DND-41 (cell line): ENCODE data around the gene RFNG.

ENCODE experiments used
- ATAC-seq: fragments of 200-7000 bp; cut with Tn5 transposase; 3 replicates; pipeline ENCODE4 v1.9.1; 2021; ENCODE audit warnings: low read depth; ENCODE audit not compliant: insufficient read depth
- DNase-seq: peaks from one replicate; pipeline ENCODE4 v3.0.0-alpha.2; 2020
- H2AFZ ChIP-seq: 2 replicates; pipeline ENCODE4 v1.6.0; 2012; ENCODE audit warnings: low read depth, low read length
- H3K27ac ChIP-seq: 2 replicates; pipeline ENCODE4 v1.5.1; 2012; ENCODE audit warnings: low read length, inconsistent platforms
- H3K27me3 ChIP-seq: fragments of 200-600 bp; sonication (generic); 2 replicates; pipeline ENCODE4 v1.6.0; 2012; ENCODE audit warnings: low read length, mild to moderate bottlenecking, inconsistent platforms; ENCODE audit not compliant: insufficient read depth, poor library complexity
- H3K36me3 ChIP-seq: 2 replicates; pipeline ENCODE4 v1.5.1; 2012; ENCODE audit warnings: low read length, inconsistent platforms; ENCODE audit not compliant: insufficient read depth
- H3K4me1 ChIP-seq: 2 replicates; pipeline ENCODE4 v1.5.1; 2012; ENCODE audit warnings: mild to moderate bottlenecking, low read length; ENCODE audit not compliant: insufficient read depth
- H3K4me2 ChIP-seq: 2 replicates; pipeline ENCODE4 v1.6.0; 2012; ENCODE audit warnings: mild to moderate bottlenecking, moderate library complexity, low read length, inconsistent platforms; ENCODE audit not compliant: insufficient read depth
- H3K4me3 ChIP-seq, 2 experiments: fragments of 200-600 bp in 1 of 2; shearing (Covaris generic) in 1 of 2; 2 replicates each; pipeline ENCODE4 v1.5.1; 2012 to 2016; ENCODE audit warnings: inconsistent platforms in 2 of 2, low read length in 2 of 2, mild to moderate bottlenecking in 2 of 2, low read depth in 1 of 2, moderate library complexity in 1 of 2
- H3K79me2 ChIP-seq: 2 replicates; pipeline ENCODE4 v1.6.0; 2012; ENCODE audit warnings: low read length, inconsistent platforms; ENCODE audit not compliant: insufficient read depth
- H3K9ac ChIP-seq: 2 replicates; pipeline ENCODE4 v1.6.0; 2012; ENCODE audit warnings: low read depth, mild to moderate bottlenecking, inconsistent platforms, low read length, moderate library complexity
- H3K9me3 ChIP-seq: 2 replicates; pipeline ENCODE4 v1.5.1; 2012; ENCODE audit warnings: low read length, moderate library complexity, mild to moderate bottlenecking, inconsistent platforms; ENCODE audit not compliant: insufficient read depth, severe bottlenecking
- H4K20me1 ChIP-seq: 2 replicates; pipeline ENCODE4 v1.6.0; 2012; ENCODE audit warnings: low read length; ENCODE audit not compliant: insufficient read depth
- CTCF ChIP-seq: IDR thresholded peaks from 2 replicates; pipeline ENCODE4 v1.5.1; 2012; ENCODE audit warnings: borderline replicate concordance, low read length, moderate library complexity, mild to moderate bottlenecking; ENCODE audit not compliant: poor library complexity, severe bottlenecking; ENCODE audit errors: extremely low read depth
- EZH2 ChIP-seq: IDR thresholded peaks from 3 replicates; pipeline ENCODE4 v1.6.1; 2012; ENCODE audit warnings: borderline replicate concordance, low read depth, mild to moderate bottlenecking, moderate library complexity, low read length, inconsistent platforms; ENCODE audit not compliant: severe bottlenecking

The RFNG gene

GRCh38 chr17:82098939-82099763, 47.5 kb upstream of the RFNG start:
- Histone ChIP-seq H3K9ac (peak overlapping the region; percentile 95), H3K36me3 (peaks cover 32% of the 10 kb centered on the region), H2AFZ (peak overlapping the region; percentile 69), H3K79me2 (peaks cover 52% of the 10 kb centered on the region), H3K9me3 (no peaks in the 10 kb centered on the region), H3K4me3 (peak overlapping the region; percentile 62 to 72; a peak in 3 of 4 replicates), H4K20me1 (peaks cover 31% of the 10 kb centered on the region), H3K27ac (peak overlapping the region; percentile 98), H3K27me3 (no peaks in the 10 kb centered on the region), H3K4me1 (peaks cover 48% of the 10 kb centered on the region), H3K4me2 (peak overlapping the region; percentile 88)
- ATAC-seq = peak; percentile 15
- no peak for TF ChIP-seq CTCF
- no peak for TF ChIP-seq EZH2
- DNase-seq = peak; percentile 42

GRCh38 chr17:82098169-82098938, 46.7 kb upstream of the RFNG start, which contains the start of gene FASN:
Gene FASN (minus strand): TSS chr17:82098236. CDS start chr17:82096445, 1,791 bp downstream.
- H3K4me1 ChIP-seq = peaks cover 52% of the 10 kb centered on the region
- H3K36me3 ChIP-seq = peaks cover 39% of the 10 kb centered on the region

GRCh38 chr17:82097919-82098168, 46.2 kb upstream of the RFNG start:
- peak overlapping the region; percentile 59 for H2AFZ ChIP-seq
- H3K27ac ChIP-seq = peak overlapping the region; percentile 83
- no peaks in the 10 kb centered on the region for H3K27me3 ChIP-seq
- peak overlapping the region; percentile 78 for H3K4me2 ChIP-seq
- DNase-seq (no peak), ATAC-seq (no peak; the same call in 1 of the 3 replicates)
- peak overlapping the region; percentile 95 for H3K9ac ChIP-seq
- H3K79me2 ChIP-seq = peaks cover 64% of the 10 kb centered on the region
- peaks cover 40% of the 10 kb centered on the region for H4K20me1 ChIP-seq
- H3K4me1 ChIP-seq = peaks cover 52% of the 10 kb centered on the region
- TF ChIP-seq EZH2 (no peak), CTCF (no peak)
- H3K36me3 ChIP-seq = peaks cover 44% of the 10 kb centered on the region
- H3K4me3 ChIP-seq = peak overlapping the region; percentile 62 to 73
- H3K9me3 ChIP-seq = no peaks in the 10 kb centered on the region

More at GRCh38 chr17:82098169-82098938, 46.7 kb upstream of the RFNG start, which contains the start of gene FASN:
- DNase-seq (peak; percentile 94), ATAC-seq (peak; percentile 81)
- Histone ChIP-seq H3K9ac (peak within 1 kb of the TSS; percentile 95), H4K20me1 (peaks cover 38% of the 10 kb centered on the region), H3K4me2 (peak within 1 kb of the TSS; percentile 88), H3K27ac (peak within 1 kb of the TSS; percentile 98), H2AFZ (peak within 1 kb of the TSS; percentile 88), H3K4me3 (peak within 1 kb of the TSS; percentile 62 to 73), H3K79me2 (peaks cover 59% of the 10 kb centered on the region), H3K27me3 (no peaks in the 10 kb centered on the region), H3K9me3 (no peaks in the 10 kb centered on the region)
- TF ChIP-seq CTCF (peak; percentile 53), EZH2 (no peak)
